Epithelial cell of prostate (primary cell): ENCODE results near the gene LIPH.
"Not testable (repeated sequence)": the region's sequence is repeated elsewhere in the genome, so short reads cannot be mapped to it uniquely, and the experiment has no call there.

Experiments
- DNase-seq: peaks from one replicate; pipeline ENCODE4 v3.0.0-alpha.2; 2011; ENCODE audit warnings: low read depth, low spot score
- H3K27ac ChIP-seq: fragments of 450-650 bp; 2 replicates; pipeline ENCODE4 v1.5.1; 2017; ENCODE audit warnings: mild to moderate bottlenecking

LIPH gene

DNA sequence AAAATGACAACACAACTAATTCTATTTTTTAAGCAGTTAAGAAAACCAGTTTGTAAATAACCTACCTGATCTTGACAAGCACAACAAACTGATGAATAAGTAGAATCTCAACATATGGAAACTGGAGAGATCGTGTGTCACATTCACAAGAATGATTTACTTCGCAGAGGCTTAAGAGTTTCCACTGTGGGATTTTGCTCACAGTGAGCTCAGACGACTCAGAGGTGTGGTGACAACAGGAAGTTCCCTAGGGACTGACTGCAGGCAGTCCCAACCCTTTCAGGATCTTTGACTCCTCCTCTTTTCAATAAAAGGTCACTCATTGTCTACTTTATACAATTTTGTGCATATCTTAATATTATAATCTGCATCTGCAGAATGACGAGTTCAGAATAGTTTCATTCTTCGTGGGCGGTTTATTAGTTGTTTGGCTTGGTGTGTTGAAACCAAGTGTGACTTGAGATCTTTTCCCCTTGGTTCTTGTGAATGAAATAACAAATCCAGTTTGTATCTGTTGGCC, at the start of gene LIPH:
LIPH (minus strand) TSS at position 231 of the 520 bp plus-strand sequence; CDS start at position 114, 117 bp downstream.
- H3K27ac ChIP-seq = peak within 1 kb of the TSS; percentile 72
- DNase-seq = peak; percentile 70

DNA sequence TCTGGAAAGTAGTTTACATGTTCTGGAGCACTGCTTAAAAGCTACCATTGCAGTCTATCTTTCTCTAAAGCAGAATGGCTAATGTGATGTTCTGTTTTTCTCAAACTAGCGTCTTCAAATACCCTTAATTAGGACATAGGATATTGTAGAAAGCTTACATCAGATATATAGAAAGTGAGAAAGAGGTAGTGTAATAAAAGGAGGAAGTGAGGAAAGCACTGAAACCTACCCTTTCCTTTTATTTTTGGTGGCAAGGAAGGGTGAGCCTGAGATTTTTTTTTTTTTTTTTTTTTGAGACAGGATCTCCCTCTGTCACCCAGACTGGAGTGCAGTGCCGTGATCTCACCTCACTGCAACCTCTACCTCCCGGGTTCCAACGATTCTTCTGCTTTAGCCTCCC, 43.1 kb upstream of the LIPH start:
- H3K27ac ChIP-seq = no peak overlapping the region
- DNase-seq = no peak

DNA sequence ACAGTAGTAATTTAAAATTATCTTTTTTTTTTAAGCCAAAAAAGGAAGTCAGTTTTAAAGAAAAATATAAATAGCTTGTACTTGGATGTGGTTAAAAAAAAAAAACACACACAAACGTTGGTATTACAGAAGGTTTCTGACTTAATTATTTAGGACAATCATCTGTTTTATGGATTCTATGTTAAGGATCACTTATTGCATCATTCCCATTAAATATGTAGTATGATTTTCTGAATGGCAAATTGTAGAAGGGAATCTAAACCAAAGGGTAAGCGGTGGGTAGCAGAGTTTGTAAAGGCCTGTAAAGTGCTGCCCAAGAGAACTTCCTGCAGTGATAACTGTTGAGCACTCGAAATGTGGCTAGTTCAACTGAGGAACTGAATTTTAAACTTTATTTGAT, 41.7 kb upstream of the LIPH start:
- no peak for DNase-seq

DNA sequence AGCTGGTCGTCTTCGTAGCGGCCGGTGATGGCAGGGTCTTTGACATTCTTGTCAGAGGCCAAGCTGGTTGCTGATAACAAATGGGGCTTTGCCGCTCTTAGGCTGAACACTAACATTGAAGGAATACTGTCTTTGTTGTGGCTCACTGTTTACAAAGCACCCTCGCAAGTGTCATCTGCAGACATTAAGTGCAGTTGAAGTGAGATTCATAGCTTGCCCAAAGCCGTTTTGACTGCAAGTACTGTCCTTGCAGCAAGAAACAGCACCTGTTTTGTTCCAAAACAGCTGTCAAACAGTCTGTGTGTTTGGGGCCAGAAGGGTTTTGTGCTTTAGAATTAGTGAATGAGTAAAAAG, 34.3 kb upstream of the LIPH start:
- no peak for DNase-seq
- peak overlapping the region; percentile 79 for H3K27ac ChIP-seq

More for the DNA sequence above, 41.7 kb upstream of the LIPH start:
- no peak overlapping the region for H3K27ac ChIP-seq

DNA sequence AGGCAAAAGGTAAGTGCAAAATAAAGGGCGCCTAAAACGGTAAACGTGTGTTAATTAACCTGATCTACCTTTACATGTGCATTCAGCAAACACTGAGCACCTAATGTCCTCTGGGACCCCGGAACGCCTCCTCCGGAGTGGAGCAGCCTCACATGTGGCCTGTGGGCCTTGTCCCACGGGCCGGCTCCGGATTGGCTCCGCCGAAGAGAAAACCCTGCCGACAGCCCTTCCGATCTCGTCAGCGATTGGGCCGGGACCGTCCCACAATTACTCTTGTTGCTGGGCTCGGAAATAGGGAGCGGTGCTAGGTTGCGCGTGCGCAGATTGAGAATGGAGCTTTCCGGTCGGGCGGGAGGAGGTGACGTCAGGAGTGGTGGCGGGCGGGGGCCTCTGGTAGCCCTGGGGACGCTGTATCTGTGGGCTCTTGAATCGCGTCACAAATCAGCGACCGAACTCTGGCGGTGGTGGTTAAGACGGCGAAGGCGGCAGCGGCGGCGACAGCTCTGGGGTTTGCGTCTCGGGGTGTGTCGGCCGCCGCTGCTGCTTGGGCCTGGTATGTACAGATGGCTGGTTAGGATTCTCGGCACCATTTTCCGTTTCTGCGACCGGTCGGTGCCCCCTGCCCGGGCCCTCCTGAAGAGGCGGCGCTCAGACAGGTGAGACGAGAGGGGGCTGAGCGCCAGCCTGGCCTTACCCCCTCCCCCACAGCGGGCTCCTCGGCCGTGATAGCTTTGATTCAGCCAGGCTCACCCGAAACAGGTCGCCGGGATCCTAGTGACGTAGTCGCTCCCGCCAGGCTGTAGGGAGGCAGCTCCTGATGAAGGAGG, 33.7 kb upstream of the LIPH start, which contains the start of gene SENP2:
SENP2 (plus strand) TSS at position 437 of the 827 bp plus-strand sequence; CDS start at position 556, 119 bp downstream.
- peak within 1 kb of the TSS; percentile 79 for H3K27ac ChIP-seq
- peak; percentile 91 for DNase-seq

DNA sequence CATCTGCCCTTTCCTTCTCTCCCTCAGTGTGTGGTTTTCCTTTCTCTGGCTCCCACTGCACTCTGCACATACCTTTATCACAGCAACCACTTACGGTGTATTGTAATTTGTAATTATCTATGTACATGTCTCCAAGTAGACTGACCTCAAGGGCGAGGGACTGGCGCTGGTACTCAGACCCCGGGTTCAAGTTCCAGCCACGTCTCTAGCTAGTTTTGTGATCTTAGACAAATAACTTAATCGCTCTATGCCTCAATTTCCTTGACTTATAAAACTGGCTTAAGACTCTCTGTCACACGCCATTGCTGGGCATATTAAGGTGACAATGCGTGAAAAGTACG, 33.1 kb upstream of the LIPH start:
- DNase-seq = no peak
- H3K27ac ChIP-seq = peak overlapping the region; percentile 79

DNA sequence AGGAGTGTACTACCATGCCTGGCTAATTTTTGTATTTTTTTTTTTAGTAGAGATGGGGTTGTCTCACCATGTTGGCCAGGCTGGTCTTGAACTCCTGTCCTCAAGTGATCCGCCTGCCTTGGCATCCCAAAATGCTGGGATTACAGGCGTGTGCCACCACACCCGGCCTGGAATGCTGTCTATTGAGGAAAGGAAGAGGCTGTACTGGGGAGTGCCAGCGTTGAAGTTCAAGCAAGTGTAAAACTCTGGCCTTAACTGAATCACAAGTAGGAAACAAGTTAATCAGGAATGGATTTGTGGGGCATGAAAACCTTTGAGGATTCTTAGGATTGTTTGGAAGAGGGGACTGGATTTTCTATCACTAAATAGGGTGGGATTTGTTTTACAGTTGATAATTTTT, 32.3 kb upstream of the LIPH start:
- no peak for DNase-seq
- H3K27ac ChIP-seq = peak overlapping the region; percentile 79

DNA sequence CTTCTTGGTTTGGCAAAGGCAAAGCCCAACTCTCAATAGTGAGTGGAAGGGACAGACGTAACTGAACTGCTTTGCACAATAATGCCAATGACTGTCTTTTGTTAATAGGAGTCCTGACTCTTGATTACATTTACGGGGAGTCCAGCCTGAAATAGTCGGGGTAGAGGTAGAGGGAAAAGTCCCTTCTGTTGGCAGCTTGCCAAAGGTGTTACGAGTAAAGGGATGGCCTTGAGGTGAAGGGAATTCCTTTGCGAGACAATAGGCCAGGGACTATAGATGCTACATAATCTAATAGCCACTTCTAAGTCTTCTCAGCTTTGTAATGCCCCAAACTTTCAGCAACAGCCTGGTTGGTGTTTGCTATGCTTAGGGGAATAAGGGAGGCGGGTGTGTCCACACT, 31.5 kb upstream of the LIPH start:
- DNase-seq = no peak
- no peak overlapping the region for H3K27ac ChIP-seq

DNA sequence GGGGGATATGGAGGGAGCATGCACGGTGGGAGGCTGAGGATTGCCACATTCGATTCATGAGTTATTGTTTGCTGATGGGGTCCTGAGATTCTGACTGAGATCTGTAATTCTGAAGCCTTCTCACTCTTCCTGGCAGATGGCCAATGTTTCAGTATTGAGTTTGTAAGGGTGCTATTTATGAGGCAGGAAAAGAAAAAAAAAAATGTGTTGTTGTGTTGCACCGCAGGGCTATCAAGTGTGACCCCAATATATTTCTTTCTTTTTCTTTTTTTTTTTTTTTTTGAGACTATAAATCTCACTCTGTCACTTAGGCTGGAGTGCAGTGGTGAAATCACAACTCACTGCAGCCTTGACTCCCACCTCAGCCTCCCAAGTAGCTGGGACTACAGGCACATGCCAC, 30.5 kb upstream of the LIPH start:
- DNase-seq = no peak
- H3K27ac ChIP-seq = no peak overlapping the region

DNA sequence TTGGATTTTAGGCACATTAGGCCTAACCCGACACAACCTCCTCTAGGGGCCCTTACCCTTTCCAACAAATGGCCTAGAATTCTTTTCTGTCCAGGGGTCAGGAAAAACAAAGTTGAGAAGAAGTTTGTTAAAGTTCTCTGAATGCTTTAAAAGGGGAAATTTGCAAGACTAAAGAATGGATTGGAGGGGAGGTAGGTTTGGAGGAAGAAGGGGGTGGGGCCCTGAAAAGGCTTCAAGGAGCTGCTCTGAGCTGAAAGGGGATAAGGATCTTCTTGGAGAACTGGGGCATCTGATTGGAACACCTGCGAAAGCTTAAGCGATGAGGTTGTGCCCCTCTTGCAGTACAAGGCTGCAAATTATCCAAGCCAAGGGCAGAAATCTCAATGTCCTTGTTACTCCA, 29.8 kb upstream of the LIPH start:
- no peak overlapping the region for H3K27ac ChIP-seq
- no peak for DNase-seq

DNA sequence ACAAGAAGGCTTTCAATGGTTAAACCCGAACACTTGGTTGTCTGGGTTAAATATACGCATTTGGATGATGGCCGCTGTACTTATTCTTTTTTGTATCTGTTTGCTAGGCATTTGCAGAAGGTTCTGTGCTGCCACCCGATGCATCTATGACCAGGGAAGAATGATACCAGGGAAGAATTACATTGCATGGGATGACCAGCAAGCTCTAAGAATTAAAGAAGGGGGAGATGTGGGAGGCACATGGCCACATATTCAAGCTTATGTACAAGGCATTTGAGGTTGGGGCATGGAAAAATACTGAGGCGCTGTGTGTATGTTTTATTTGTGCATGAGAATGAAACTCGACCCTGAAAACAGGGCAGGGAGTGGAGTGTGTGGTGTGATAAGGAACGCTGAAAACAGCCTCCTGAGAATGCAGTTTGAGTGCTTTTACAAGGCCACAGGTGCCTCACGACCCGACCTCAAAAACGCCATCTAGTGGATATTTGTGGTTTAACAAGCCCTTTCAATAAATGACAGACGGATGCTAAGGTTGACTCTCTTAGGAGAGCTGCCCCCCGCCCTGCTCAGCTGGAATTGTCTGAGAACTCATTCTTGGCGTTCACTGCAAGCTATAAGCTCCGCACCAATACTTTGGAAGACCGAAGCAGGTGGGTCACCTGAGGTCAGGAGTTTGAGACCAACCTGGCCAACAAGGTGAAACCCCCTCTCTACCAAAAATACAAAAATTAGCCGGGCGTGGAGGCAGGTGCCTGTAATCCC, 22.9 kb upstream of the LIPH start:
- not testable (repeated sequence) for DNase-seq, H3K27ac ChIP-seq

DNA sequence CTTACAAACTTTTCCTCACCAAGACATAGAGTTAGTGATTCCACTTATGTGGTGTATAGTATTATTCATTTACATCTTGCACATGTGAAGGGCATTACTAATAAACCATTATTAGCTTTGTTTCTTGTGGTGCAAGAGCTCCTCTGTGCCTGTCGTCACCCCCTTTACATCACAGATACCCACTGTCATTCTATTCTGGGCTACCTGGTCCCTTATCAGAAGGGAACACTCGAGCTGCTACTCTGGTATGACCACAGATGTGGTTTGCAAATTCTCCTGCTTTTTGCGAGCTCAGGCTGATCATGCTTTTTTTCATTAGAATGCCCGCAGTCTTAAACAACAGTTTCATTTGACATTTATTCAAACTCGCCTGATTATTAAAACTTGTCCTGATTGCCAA, 19.8 kb upstream of the LIPH start:
- no peak overlapping the region for H3K27ac ChIP-seq
- no peak for DNase-seq

DNA sequence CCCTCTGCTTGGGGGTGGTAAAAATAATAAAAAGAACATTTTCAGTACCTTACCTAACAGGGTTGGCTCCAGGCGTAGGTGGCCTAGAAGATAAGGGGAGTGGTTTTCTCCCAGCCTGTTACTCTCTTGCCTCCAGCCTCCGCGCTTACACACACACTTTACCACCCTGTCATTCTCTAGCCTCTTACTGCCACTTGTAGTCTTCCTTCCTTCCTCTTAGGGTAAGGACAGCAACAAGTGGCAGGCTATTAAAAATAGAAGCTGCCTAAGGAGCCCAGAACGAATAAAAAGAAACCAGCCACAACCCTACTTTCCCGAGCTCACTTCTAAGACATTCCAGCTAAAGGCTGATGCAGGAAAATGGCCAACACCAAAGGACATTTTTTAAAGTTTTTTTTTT, 9.6 kb upstream of the LIPH start:
- DNase-seq = no peak
- no peak overlapping the region for H3K27ac ChIP-seq

DNA sequence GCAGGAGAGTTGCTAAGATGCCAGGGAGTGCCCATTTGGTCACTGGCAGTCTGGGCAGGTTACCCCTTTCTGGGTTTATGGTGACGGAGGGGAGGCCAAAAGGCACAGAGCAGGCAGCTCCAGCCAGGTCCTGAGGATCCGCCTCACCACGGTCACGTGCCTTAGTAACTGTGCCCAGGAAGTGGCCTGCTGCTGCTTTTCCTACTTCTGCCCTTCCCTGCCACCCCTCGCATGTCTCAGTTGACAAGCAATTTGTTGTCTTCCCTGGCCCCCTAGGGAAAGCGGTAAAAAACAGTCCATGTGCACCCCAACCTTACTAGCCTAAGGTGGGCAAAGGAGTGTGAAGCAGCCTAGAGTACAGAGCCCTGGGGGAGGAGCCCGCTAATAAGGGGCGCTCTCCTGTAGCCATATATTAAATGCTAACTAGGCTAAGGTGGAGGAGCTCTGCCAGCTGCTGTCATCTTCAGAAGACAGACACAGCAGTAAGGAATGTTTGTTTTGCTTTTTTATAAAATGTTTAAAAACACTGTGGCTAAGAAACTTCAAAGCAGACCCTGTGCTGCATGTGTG, 9.1 kb upstream of the LIPH start:
- H3K27ac ChIP-seq = no peak overlapping the region
- DNase-seq = no peak

DNA sequence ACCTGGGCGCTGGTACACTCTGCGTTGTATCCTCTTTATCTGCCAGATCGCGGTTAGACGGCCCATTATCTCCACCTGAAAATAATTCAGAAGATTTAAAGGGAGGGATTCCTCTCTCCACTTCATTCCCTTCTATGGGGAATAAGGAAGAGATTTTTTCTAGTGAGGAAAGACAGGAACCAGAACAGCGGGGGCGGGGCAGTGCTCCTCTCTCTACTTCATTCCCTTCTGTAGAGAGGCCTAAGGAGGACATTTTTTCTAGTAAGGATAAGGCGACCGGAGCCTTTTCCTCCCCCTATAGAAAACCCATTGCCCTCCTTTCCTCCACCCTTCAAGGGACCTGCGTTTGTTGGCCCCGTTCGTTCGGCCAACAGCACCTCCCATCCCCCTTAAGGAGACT, 8.3 kb upstream of the LIPH start:
- no peak for DNase-seq
- H3K27ac ChIP-seq = no peak overlapping the region

DNA sequence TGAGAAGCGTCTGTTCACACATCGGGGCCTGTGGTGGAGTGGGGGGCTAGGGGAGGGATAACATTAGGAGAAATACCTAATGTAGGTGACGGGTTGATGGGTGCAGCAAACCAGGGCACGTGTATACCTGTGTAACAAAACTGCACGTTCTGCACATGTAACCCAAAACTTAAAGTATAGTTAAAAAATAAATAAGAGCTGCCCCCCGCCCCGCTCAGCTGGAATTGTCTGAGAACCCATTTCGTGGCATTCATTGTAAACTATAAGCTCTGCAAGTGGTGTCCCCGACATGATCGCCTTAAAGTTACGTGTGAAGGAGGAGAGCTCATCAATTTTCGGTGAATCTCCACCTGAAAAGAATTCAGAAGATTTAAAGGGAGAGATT, 7.3 kb upstream of the LIPH start:
- H3K27ac ChIP-seq = no peak overlapping the region
- no peak for DNase-seq

DNA sequence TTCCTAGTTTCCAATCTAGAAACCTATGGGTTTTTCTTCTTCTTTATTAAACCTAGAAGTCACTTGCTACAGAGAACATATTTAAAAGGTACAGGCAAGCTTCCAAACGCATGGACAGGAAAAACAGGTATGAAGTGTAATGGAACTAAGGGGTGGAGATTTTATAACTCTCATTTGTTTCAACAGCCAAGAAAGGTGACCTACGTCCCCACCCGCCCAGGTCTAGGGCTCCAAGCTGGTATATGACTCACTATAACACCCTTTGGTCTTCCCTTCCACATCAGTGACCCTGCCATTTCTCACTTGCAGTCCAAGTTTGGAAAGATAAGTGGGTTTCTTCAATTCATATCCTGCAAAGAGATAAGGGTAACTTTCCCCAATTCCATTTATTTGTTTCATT, 6.0 kb upstream of the LIPH start:
- peak overlapping the region; percentile 91 for H3K27ac ChIP-seq
- DNase-seq = peak; percentile 80

DNA sequence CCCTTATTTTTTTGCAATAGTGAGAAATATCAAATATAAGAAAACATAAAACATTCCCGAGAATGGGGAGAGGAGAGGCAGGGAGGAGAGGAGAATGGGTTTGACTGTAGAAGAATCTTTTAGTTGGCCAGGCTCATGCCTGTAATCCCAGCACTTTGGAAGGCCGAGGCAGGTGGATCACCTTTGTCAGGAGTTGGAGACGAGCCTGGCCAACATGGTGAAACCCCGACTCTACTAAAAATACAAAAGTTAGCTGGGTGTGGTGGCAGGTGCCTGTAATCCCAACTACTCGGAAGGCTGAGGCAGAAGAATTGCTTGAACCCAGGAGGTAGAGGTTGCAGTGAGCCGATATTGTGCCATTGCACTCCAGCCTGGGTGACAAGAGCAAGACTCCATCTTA, 4.3 kb upstream of the LIPH start:
- not testable (repeated sequence) for DNase-seq, H3K27ac ChIP-seq

DNA sequence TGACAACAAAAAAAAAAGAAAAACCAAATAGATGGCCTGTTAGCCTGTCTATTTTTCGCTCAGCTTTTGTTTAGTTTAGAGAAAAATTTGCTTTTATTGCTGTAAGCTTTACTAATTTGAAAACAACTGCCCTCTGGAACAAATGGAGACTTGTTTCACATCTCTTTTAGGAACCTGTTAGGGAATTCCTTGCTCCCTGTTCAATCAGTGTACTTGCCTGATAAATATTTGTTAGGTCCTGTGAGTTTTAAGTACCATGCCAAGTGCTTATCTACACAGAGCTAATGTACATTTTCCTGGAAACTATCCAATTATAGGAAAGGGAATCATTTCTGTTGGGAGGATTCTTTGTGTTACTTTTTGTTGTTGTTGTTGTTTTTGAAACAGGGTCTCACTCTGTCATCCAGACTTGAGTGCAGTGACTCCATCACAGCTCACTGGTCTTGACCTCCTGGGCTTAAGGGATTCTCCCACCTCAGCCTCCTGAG, 3.5 kb upstream of the LIPH start:
- DNase-seq = no peak
- no peak overlapping the region for H3K27ac ChIP-seq

DNA sequence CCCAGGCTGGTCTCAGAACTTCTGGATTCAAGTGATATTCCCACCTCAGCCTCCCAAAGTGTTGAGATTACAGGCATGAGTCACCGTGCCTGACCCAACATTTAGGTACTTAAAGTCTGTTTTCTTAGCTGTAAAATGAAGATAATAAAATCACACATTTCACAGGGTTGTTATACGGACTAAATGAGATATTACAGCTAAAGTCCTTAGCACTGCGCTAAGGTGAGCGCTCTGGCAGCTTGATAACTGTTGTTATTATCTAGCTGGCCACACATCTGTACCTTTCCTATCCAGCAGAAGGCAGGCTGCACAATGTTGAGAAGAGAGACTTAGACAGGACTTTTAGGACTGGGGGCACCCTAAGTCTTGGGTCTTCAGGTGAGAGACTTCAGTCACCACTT, 2.7 kb upstream of the LIPH start:
- no peak overlapping the region for H3K27ac ChIP-seq
- no peak for DNase-seq

DNA sequence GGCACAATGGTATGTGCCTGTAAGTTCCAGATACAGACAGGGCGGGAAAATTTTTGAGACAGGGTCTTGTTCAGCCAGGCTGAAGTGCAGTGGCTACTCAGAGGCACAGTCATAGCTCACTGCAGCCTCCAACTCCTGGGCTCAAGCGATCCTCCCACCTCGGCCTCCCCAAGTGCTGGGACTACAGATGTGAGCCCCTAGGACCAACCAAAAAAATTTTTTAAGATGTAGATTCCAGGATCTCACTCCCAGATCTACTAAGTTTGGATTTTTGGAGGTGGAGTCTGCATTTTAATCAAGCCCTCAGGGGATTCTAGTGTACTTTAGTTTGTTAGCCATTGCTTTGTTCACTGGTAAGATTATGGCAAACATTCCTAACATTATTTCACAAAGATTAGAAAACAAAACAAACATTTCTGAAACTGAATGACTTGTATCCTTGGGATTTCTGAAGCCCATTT, 2.7 kb downstream of the LIPH start:
- DNase-seq = no peak

More for the DNA sequence above, 2.7 kb downstream of the LIPH start:
- H3K27ac ChIP-seq = peak overlapping the region; percentile 65
